GM12875 (cell line): ENCODE measurements around the gene DGKH.

Source experiments
- H3K4me3 ChIP-seq: one replicate; pipeline ENCODE4 v1.5.1; 2011; ENCODE audit warnings: low read depth, low read length, control low read depth
- CTCF ChIP-seq: IDR thresholded peaks from 2 replicates; pipeline ENCODE4 v1.5.1; 2011; ENCODE audit warnings: low read depth, mild to moderate bottlenecking, control low read depth, inconsistent platforms, low read length, moderate library complexity, borderline replicate concordance; ENCODE audit not compliant: insufficient read depth

Gene DGKH

GRCh38 chr13:42239161-42239560 is 190.7 kb downstream of the DGKH start:
- no peak overlapping the region for H3K4me3 ChIP-seq
- TF ChIP-seq CTCF, result no peak

- no peak overlapping the region for H3K4me3 ChIP-seq
- no peak for TF ChIP-seq CTCF
Measured at GRCh38 chr13:42239644-42240043, 191.2 kb downstream of the DGKH start.

GRCh38 chr13:42246541-42246940 is 198.1 kb downstream of the DGKH start:
- TF ChIP-seq CTCF, result no peak

GRCh38 chr13:42247883-42248282 is 199.4 kb downstream of the DGKH start:
- TF ChIP-seq CTCF, result no peak
- H3K4me3 ChIP-seq, result no peak overlapping the region

More at GRCh38 chr13:42246541-42246940, 198.1 kb downstream of the DGKH start:
- no peak overlapping the region for H3K4me3 ChIP-seq

- no peak overlapping the region for H3K4me3 ChIP-seq
- no peak for TF ChIP-seq CTCF
Measured at GRCh38 chr13:42255886-42256285, 207.4 kb downstream of the DGKH start.

DNA sequence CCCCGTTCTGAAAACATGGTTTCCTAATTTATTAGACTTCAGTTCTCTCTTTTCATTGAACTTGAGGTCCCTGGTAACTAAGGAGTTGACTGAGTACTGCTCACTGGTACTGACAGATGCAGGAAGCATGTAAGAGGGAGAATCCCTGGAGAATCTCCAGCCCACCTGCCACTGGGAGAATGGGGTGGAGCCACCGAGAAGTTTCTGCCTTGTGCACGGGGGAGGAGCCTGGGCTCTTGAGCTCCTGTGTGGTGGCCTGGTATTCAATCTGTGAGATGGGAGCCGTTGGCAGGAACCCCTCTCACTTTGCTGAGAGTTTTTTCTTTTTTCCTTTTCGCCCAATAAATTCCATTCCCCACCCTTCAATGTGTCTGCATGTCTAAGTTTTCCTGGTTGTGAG is 210.3 kb downstream of the DGKH start:
- no peak overlapping the region for H3K4me3 ChIP-seq
- TF ChIP-seq CTCF, result no peak

DNA sequence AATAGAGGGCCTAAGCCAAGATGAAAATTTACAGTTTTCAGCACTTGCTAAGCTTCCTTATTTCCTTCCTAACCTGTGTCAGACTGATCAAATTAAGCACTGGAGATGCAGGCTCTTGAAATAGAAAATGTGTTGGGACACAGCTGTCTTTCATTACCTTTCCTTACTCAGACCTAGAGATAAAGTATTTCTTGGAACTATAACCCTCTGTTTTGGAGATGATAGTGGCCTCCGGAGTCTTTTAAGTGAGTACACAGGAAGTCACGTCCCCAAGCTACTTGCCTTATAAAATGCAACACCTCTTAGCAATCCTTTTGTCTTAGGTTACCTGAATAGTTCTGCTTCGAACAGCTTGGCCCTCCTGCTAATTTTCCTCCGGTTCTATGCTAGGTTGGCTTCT is 211.1 kb downstream of the DGKH start:
- no peak overlapping the region for H3K4me3 ChIP-seq
- no peak for TF ChIP-seq CTCF
